Measurements from ENCODE around the gene FCAMR.

- TF ChIP-seq CTCF (IDR thresholded peaks at IDR 0.05; ENCODE audit: low read depth, low read length) (no peak), EZH2phosphoT487 (IDR thresholded peaks at IDR 0.05; ENCODE audit: low read depth) (no peak)
Observed at GRCh38 chr1:206941766-206942418, 28.4 kb downstream of the FCAMR start.
